DND-41 (cell line): Measurements from ENCODE around the gene MGAT4C.
A peak's percentile ranks its signal among the peaks of the same experiment; 100 is the strongest.

ENCODE experiments used
- ATAC-seq: fragments of 200-7000 bp; cut with Tn5 transposase; 3 replicates; pipeline ENCODE4 v1.9.1; 2021; ENCODE audit warnings: low read depth; ENCODE audit not compliant: insufficient read depth
- DNase-seq: peaks from one replicate; pipeline ENCODE4 v3.0.0-alpha.2; 2020
- H2AFZ ChIP-seq: 2 replicates; pipeline ENCODE4 v1.6.0; 2012; ENCODE audit warnings: low read depth, low read length
- H3K27ac ChIP-seq: 2 replicates; pipeline ENCODE4 v1.5.1; 2012; ENCODE audit warnings: low read length, inconsistent platforms
- H3K27me3 ChIP-seq: fragments of 200-600 bp; sonication (generic); 2 replicates; pipeline ENCODE4 v1.6.0; 2012; ENCODE audit warnings: low read length, mild to moderate bottlenecking, inconsistent platforms; ENCODE audit not compliant: insufficient read depth, poor library complexity
- H3K36me3 ChIP-seq: 2 replicates; pipeline ENCODE4 v1.5.1; 2012; ENCODE audit warnings: low read length, inconsistent platforms; ENCODE audit not compliant: insufficient read depth
- H3K4me1 ChIP-seq: 2 replicates; pipeline ENCODE4 v1.5.1; 2012; ENCODE audit warnings: mild to moderate bottlenecking, low read length; ENCODE audit not compliant: insufficient read depth
- H3K4me2 ChIP-seq: 2 replicates; pipeline ENCODE4 v1.6.0; 2012; ENCODE audit warnings: mild to moderate bottlenecking, moderate library complexity, low read length, inconsistent platforms; ENCODE audit not compliant: insufficient read depth
- H3K4me3 ChIP-seq, 2 experiments: fragments of 200-600 bp in 1 of 2; shearing (Covaris generic) in 1 of 2; 2 replicates each; pipeline ENCODE4 v1.5.1; 2012 to 2016; ENCODE audit warnings: inconsistent platforms in 2 of 2, low read length in 2 of 2, mild to moderate bottlenecking in 2 of 2, low read depth in 1 of 2, moderate library complexity in 1 of 2
- H3K79me2 ChIP-seq: 2 replicates; pipeline ENCODE4 v1.6.0; 2012; ENCODE audit warnings: low read length, inconsistent platforms; ENCODE audit not compliant: insufficient read depth
- H3K9ac ChIP-seq: 2 replicates; pipeline ENCODE4 v1.6.0; 2012; ENCODE audit warnings: low read depth, mild to moderate bottlenecking, inconsistent platforms, low read length, moderate library complexity
- H3K9me3 ChIP-seq: 2 replicates; pipeline ENCODE4 v1.5.1; 2012; ENCODE audit warnings: low read length, moderate library complexity, mild to moderate bottlenecking, inconsistent platforms; ENCODE audit not compliant: insufficient read depth, severe bottlenecking
- H4K20me1 ChIP-seq: 2 replicates; pipeline ENCODE4 v1.6.0; 2012; ENCODE audit warnings: low read length; ENCODE audit not compliant: insufficient read depth
- CTCF ChIP-seq: IDR thresholded peaks from 2 replicates; pipeline ENCODE4 v1.5.1; 2012; ENCODE audit warnings: borderline replicate concordance, low read length, moderate library complexity, mild to moderate bottlenecking; ENCODE audit not compliant: poor library complexity, severe bottlenecking; ENCODE audit errors: extremely low read depth
- EZH2 ChIP-seq: IDR thresholded peaks from 3 replicates; pipeline ENCODE4 v1.6.1; 2012; ENCODE audit warnings: borderline replicate concordance, low read depth, mild to moderate bottlenecking, moderate library complexity, low read length, inconsistent platforms; ENCODE audit not compliant: severe bottlenecking

The MGAT4C gene

GRCh38 chr12:85920324-85920947, 335.8 kb downstream of the MGAT4C start:
- H3K9me3 ChIP-seq: no peaks in the 10 kb centered on the region
- H2AFZ ChIP-seq: no peak overlapping the region
- no peak overlapping the region for H3K4me2 ChIP-seq
- no peaks in the 10 kb centered on the region for H3K4me1 ChIP-seq
- no peak overlapping the region for H3K9ac ChIP-seq
- ATAC-seq (peak; percentile 62; the same call in 2 of the 3 replicates), DNase-seq (no peak)
- TF ChIP-seq EZH2 (no peak), CTCF (peak; percentile 68)
- no peaks in the 10 kb centered on the region for H3K36me3 ChIP-seq
- no peaks in the 10 kb centered on the region for H3K27me3 ChIP-seq
- H3K4me3 ChIP-seq: no peak overlapping the region
- no peaks in the 10 kb centered on the region for H4K20me1 ChIP-seq
- H3K27ac ChIP-seq: no peak overlapping the region
- no peaks in the 10 kb centered on the region for H3K79me2 ChIP-seq
